Trophoblast cell (in vitro differentiated cells and primary cell): Measurements from ENCODE around the gene CFAP100.

Source experiments
- DNase-seq, 2 donors: peaks; one replicate each; pipeline ENCODE4 v3.0.0-alpha.2; 2016
- H2AFZ ChIP-seq: 2 replicates; pipeline ENCODE4 v1.6.1; 2013; ENCODE audit warnings: low read length, moderate library complexity, mild to moderate bottlenecking; ENCODE audit not compliant: insufficient read depth, poor library complexity
- H2AK5ac ChIP-seq: 2 replicates; pipeline ENCODE4 v1.6.1; 2013; ENCODE audit warnings: mild to moderate bottlenecking, low read length
- H2BK120ac ChIP-seq: 2 replicates; pipeline ENCODE4 v1.6.1; 2013; ENCODE audit warnings: low read length, mild to moderate bottlenecking, moderate library complexity; ENCODE audit not compliant: insufficient read depth, poor library complexity
- H2BK12ac ChIP-seq: 2 replicates; pipeline ENCODE4 v1.6.1; 2013; ENCODE audit warnings: mild to moderate bottlenecking, low read length, moderate library complexity
- H2BK5ac ChIP-seq: 2 replicates; pipeline ENCODE4 v1.6.1; 2013; ENCODE audit warnings: low read length, low read depth, moderate library complexity, mild to moderate bottlenecking; ENCODE audit not compliant: poor library complexity
- H3K14ac ChIP-seq: 2 replicates; pipeline ENCODE4 v1.6.1; 2013; ENCODE audit warnings: mild to moderate bottlenecking, low read length
- H3K18ac ChIP-seq: 2 replicates; pipeline ENCODE4 v1.6.1; 2013; ENCODE audit warnings: mild to moderate bottlenecking, low read length
- H3K23ac ChIP-seq: 2 replicates; pipeline ENCODE4 v1.6.1; 2013; ENCODE audit warnings: low read length
- H3K27ac ChIP-seq: 2 replicates; pipeline ENCODE4 v1.5.1; 2013; ENCODE audit warnings: low read depth, mild to moderate bottlenecking, inconsistent platforms, low read length, moderate library complexity
- H3K27me3 ChIP-seq: 2 replicates; pipeline ENCODE4 v1.6.1; 2013; ENCODE audit warnings: inconsistent platforms, mild to moderate bottlenecking, low read length, moderate library complexity; ENCODE audit not compliant: insufficient read depth
- H3K36me3 ChIP-seq, 2 experiments: 1 replicate in 1 of 2; 2 replicates in 1 of 2; pipeline ENCODE4 v1.6.1; 2013; ENCODE audit warnings: low read length in 2 of 2, mild to moderate bottlenecking in 2 of 2, moderate library complexity in 1 of 2; ENCODE audit not compliant: insufficient read depth in 2 of 2, control insufficient read depth in 1 of 2
- H3K4ac ChIP-seq: 2 replicates; pipeline ENCODE4 v1.6.1; 2013; ENCODE audit warnings: low read depth, mild to moderate bottlenecking, low read length, moderate library complexity
- H3K4me1 ChIP-seq, 2 experiments: 1 replicate in 1 of 2; 2 replicates in 1 of 2; pipeline ENCODE4 v1.6.1; 2013; ENCODE audit warnings: low read length in 2 of 2, mild to moderate bottlenecking in 2 of 2, moderate library complexity in 1 of 2; ENCODE audit not compliant: insufficient read depth in 2 of 2, control insufficient read depth in 1 of 2
- H3K4me2 ChIP-seq: 2 replicates; pipeline ENCODE4 v1.6.1; 2013; ENCODE audit warnings: inconsistent platforms, mild to moderate bottlenecking, low read length, moderate library complexity
- H3K4me3 ChIP-seq: 2 replicates; pipeline ENCODE4 v1.5.1; 2013; ENCODE audit warnings: mild to moderate bottlenecking, low read depth, low read length, inconsistent platforms
- H3K79me1 ChIP-seq: one replicate; pipeline ENCODE4 v1.6.1; 2013; ENCODE audit warnings: low read length
- H3K79me2 ChIP-seq: 2 replicates; pipeline ENCODE4 v1.6.1; 2013; ENCODE audit warnings: low read length, mild to moderate bottlenecking; ENCODE audit not compliant: control insufficient read depth, insufficient read depth, poor library complexity
- H3K9ac ChIP-seq: 2 replicates; pipeline ENCODE4 v1.6.1; 2013; ENCODE audit warnings: mild to moderate bottlenecking, low read length
- H3K9me3 ChIP-seq: 2 replicates; pipeline ENCODE4 v1.6.1; 2013; ENCODE audit warnings: low read depth, mild to moderate bottlenecking, control low read depth, inconsistent platforms, low read length; ENCODE audit not compliant: insufficient read depth
- H4K12ac ChIP-seq: 2 replicates; pipeline ENCODE4 v1.6.1; 2013; ENCODE audit warnings: low read depth, mild to moderate bottlenecking, low read length, moderate library complexity
- H4K8ac ChIP-seq: 2 replicates; pipeline ENCODE4 v1.6.1; 2013; ENCODE audit warnings: low read depth, mild to moderate bottlenecking, low read length, moderate library complexity
- H4K91ac ChIP-seq: one replicate; pipeline ENCODE4 v1.6.1; 2013; ENCODE audit warnings: low read depth, mild to moderate bottlenecking, low read length, moderate library complexity
- WGBS: extraction: QIAGEN DNeasy Blood & Tissue Kit; methylation state at CpG from one replicate; pipeline ENCODE4 v1.1.7; 2013; ENCODE audit warnings: missing lambda C conversion rate; ENCODE audit not compliant: insufficient read length, insufficient coverage; ENCODE audit errors: extremely low coverage; 5-methylcytosine and 5-hydroxymethylcytosine counted together

CFAP100 gene

DNA sequence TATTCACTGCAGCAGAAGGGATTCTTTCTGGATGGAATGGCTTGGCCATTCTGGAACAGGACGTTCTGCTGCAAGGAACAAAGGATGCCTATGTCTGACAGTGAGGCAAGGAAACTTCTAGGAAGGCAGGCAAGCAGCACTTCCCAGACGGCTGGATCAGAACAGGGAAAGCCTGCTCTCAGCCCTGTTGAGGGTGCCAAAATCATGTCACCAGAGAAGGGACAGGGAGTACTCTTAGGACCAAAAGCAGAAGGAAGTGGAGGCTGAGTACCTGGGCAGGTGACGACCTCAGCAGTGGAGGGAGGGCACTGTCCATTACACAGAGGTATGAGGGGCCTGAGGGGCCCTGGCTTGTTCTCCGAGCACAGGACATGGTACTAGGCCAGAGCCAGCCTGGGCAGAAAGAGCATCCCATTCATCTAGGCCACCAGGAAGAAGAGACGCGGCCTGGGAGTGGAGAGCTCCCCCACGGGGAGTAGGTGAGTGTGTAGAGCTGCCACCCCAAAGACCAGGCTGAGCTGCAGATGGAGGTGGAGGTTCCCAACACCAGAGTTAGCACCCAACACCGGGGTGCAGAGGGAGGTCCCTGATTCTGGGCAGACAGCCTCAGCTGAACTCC, 47.1 kb upstream of the CFAP100 start:
- H3K9ac ChIP-seq = no peak overlapping the region
- WGBS = no CpG with 5 or more reads among the region's 8 CpGs
- H3K18ac ChIP-seq = no peak overlapping the region

DNA sequence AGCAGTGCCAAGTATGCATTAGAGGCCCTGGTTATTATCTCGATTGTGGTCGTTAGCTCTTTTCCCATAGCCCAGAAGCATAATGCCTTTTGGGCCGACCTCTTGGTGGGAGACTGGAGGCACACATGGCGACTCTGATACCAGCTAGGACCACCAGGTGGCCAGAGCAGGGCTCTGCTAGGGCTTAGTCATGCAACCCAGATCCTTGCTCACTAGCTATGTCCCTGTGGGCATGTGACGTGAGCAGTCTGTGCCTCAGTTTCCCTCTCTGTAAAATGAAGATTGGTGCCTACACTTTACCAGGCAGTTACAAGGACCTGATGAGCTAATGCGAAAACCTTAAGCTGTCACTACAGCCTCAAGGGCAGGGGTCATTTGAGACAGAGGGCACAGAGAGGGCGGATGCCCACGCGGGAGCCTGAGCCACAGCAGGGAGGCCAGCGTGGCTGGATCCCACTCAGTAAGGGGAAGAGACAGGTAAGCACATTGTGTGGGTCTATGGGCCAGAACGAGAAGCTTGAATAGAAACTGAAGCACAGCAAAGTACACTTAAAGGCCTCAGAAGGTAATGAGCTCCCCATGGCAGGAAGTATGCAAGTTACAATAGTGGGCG, 46.3 kb upstream of the CFAP100 start:
- no peak overlapping the region for H3K23ac ChIP-seq
- peaks cover 0 to 2% of the 10 kb centered on the region in 2 experiments for H3K36me3 ChIP-seq
- H3K4me2 ChIP-seq = no peak overlapping the region
- no peak overlapping the region for H3K27ac ChIP-seq
- H3K27me3 ChIP-seq = no peaks in the 10 kb centered on the region
- H3K18ac ChIP-seq = no peak overlapping the region
- H4K8ac ChIP-seq = no peak overlapping the region
- no peak overlapping the region for H3K9ac ChIP-seq
- H3K14ac ChIP-seq = no peak overlapping the region
- no peak overlapping the region for H4K91ac ChIP-seq
- no peak overlapping the region for H2AK5ac ChIP-seq
- no peak overlapping the region for H2AFZ ChIP-seq
- no peak overlapping the region for H3K4ac ChIP-seq
- no peaks in the 10 kb centered on the region for H3K4me1 ChIP-seq
- WGBS = no CpG with 5 or more reads among the region's 12 CpGs
- no peak for DNase-seq
- no peaks in the 10 kb centered on the region for H3K79me2 ChIP-seq
- no peak overlapping the region for H2BK12ac ChIP-seq
- no peaks in the 10 kb centered on the region for H3K79me1 ChIP-seq
- peaks cover 2% of the 10 kb centered on the region for H3K9me3 ChIP-seq
- no peak overlapping the region for H4K12ac ChIP-seq
- no peak overlapping the region for H2BK120ac ChIP-seq
- no peak overlapping the region for H2BK5ac ChIP-seq
- no peak overlapping the region for H3K4me3 ChIP-seq

More for the DNA sequence above, 47.1 kb upstream of the CFAP100 start:
- H2AFZ ChIP-seq = no peak overlapping the region
- no peak overlapping the region for H4K91ac ChIP-seq
- H3K79me1 ChIP-seq = no peaks in the 10 kb centered on the region
- no peak overlapping the region for H2BK5ac ChIP-seq
- no peak overlapping the region for H2BK120ac ChIP-seq
- H2BK12ac ChIP-seq = no peak overlapping the region
- no peaks in the 10 kb centered on the region for H3K4me1 ChIP-seq
- no peak overlapping the region for H4K12ac ChIP-seq
- no peak overlapping the region for H4K8ac ChIP-seq
- no peak overlapping the region for H2AK5ac ChIP-seq
- no peaks in the 10 kb centered on the region for H3K27me3 ChIP-seq
- H3K4ac ChIP-seq = no peak overlapping the region
- no peak for DNase-seq
- no peak overlapping the region for H3K4me3 ChIP-seq
- H3K14ac ChIP-seq = no peak overlapping the region
- no peak overlapping the region for H3K23ac ChIP-seq
- no peak overlapping the region for H3K4me2 ChIP-seq
- H3K9me3 ChIP-seq = peaks cover 2% of the 10 kb centered on the region
- H3K79me2 ChIP-seq = no peaks in the 10 kb centered on the region
- H3K27ac ChIP-seq = no peak overlapping the region
- H3K36me3 ChIP-seq = peaks cover 0 to 2% of the 10 kb centered on the region in 2 experiments

DNA sequence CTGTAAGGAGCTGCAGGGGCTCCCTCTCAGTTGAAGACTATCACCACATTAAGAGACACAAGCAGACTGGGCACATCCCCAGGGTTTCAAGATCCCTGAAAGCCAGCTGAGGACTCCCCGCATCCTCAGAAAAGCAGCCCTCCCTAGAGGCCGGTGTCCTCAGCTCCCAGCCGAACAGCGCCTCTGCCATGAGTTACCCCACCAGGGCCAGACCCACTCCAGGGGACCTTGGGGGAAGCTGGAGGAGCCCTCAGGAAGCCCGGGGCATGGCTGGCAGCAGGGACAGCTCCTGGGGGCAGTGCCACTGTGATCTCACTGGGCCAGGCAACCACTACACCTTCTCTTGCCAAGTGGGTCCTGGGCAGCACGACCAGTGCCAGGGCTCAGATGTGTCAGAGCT, 45.6 kb upstream of the CFAP100 start:
- no peak overlapping the region for H4K8ac ChIP-seq
- no peak for DNase-seq
- no peak overlapping the region for H2BK5ac ChIP-seq
- H2AK5ac ChIP-seq = no peak overlapping the region
- H3K27ac ChIP-seq = no peak overlapping the region
- H2BK12ac ChIP-seq = no peak overlapping the region
- H4K12ac ChIP-seq = no peak overlapping the region
- no peaks in the 10 kb centered on the region for H3K27me3 ChIP-seq
- H2BK120ac ChIP-seq = no peak overlapping the region
- H3K18ac ChIP-seq = no peak overlapping the region
- peaks cover 0 to 2% of the 10 kb centered on the region in 2 experiments for H3K36me3 ChIP-seq
- H3K9ac ChIP-seq = no peak overlapping the region
- H3K4me3 ChIP-seq = no peak overlapping the region
- no peaks in the 10 kb centered on the region for H3K79me1 ChIP-seq
- H2AFZ ChIP-seq = no peak overlapping the region
- H3K79me2 ChIP-seq = no peaks in the 10 kb centered on the region
- WGBS = no CpG with 5 or more reads among the region's 6 CpGs
- H3K9me3 ChIP-seq = peaks cover 2% of the 10 kb centered on the region
- no peak overlapping the region for H3K4ac ChIP-seq
- no peak overlapping the region for H3K23ac ChIP-seq
- no peaks in the 10 kb centered on the region for H3K4me1 ChIP-seq
- H3K4me2 ChIP-seq = no peak overlapping the region
- H3K14ac ChIP-seq = no peak overlapping the region
- H4K91ac ChIP-seq = no peak overlapping the region

DNA sequence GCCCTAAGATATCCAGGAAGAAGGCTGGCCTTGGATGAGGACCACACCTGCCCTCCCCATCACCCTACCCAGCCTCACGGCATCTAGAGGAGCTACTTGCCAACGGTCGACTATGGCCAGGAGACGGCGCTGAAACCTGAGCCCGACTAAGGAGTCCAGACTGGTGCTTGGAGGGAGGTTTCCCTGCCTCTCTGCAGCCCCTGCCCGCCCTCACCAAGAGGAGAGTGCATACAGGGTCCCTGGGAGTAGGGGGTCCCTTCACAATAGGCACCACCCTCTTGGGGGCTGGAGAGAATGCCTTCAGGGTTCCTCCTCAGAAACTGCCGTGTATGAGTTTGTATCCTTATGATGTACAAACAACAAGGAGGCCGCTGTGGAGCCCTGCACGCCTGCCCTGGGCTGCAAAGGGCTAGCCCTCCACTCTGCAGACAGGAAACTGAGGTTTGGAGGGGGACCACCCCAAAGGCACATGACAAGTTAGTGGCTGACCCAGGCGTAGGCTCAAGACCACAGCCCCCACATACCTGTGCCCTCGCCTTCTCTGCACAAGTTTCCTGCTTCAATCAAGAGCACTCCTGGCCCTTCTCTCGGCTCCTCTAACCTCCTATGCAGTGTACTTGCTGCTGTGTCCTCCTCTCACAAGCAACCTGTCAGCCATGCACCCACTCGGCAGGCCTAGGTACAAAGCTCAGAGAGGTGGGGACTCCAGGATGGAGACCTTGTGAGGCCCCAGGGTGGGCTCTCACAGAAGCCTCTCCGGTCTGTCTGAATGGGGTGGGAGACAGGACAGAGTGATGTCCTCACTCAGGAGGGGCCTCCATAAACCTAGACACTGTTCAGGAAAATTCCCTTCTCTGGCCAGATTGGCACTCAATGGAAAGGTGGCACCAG, 44.9 kb upstream of the CFAP100 start:
- Histone ChIP-seq H4K8ac (no peak overlapping the region), H3K79me2 (no peaks in the 10 kb centered on the region), H2BK12ac (no peak overlapping the region), H4K12ac (no peak overlapping the region), H2BK120ac (no peak overlapping the region), H4K91ac (no peak overlapping the region), H3K27ac (no peak overlapping the region), H3K4me3 (no peak overlapping the region), H3K4ac (no peak overlapping the region), H3K79me1 (no peaks in the 10 kb centered on the region), H3K9ac (no peak overlapping the region), H3K14ac (no peak overlapping the region), H3K4me2 (no peak overlapping the region), H3K23ac (no peak overlapping the region), H2AFZ (no peak overlapping the region), H2BK5ac (no peak overlapping the region), H3K4me1 (no peaks in the 10 kb centered on the region), H3K27me3 (no peaks in the 10 kb centered on the region), H3K36me3 (peaks cover 0 to 2% of the 10 kb centered on the region in 2 experiments), H2AK5ac (no peak overlapping the region), H3K18ac (no peak overlapping the region), H3K9me3 (peaks cover 2% of the 10 kb centered on the region)
- no peak for DNase-seq
- WGBS = no CpG with 5 or more reads among the region's 15 CpGs
